ENCODE measurements around the gene SLC39A11.
A peak's percentile ranks its signal among the peaks of the same experiment; 100 is the strongest.
"Not testable (repeated sequence)": the region's sequence is repeated elsewhere in the genome, so short reads cannot be mapped to it uniquely, and the experiment has no call there.

Gene SLC39A11

DNA sequence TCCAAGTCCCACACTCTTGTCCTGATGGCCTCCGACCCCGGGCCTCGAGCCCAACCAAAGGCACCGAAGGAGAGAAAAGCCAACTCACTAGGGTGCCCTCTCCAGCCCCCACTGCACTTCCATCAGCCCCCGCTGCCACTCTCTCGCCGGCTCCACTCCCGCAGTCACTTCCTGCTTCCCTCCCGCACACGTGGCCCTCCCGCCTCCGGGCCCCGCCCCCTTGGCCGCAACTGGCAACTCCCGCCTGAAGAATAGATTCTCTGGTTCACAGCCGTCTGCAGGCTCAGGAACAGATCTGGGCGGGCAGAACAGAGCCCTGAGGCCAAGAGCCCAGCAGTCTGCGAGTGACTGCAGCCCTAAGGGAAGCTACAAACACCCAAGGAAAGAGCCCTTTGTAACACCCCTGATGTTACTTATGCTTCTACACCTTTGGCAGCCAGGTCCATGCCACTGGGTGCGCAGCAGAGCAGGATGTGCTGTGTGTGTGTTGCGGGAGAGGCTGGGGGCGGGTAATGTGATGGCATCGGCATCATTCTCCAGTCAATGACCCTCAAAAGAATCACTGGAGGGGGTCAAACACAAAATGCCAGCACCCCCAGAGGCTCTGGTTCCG lies at the start of gene SLC39A11:
SLC39A11 (minus strand) TSS at position 166 of the 613 bp plus-strand sequence. CDS start 3,924 bp downstream, outside the sequence.
- DNase-seq (ENCODE audit: low read depth) = peak; percentile 78

DNA sequence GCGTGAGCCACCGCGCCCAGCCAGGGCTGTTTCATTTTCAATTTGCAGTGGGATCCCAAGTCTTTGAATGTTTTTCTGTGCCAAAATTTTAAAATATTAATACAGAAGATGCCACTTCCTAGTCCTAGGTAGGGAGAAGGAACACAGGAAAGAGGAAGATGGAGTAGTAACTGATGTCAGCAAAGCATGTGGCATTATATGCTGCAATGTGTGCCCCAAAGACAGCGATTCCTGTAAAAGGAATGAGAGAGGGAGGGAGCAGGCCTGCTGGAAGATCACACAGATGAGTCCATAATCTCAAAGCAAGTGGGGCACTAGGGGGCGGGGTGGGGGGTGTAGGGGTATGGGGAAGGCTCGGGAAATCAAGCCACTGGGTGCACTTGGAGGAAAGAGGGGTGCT lies 48.9 kb upstream of the SLC39A11 start:
- no peak for DNase-seq (ENCODE audit: low read depth)

- no peak for DNase-seq (ENCODE audit: low read depth)
These were observed 48.1 kb upstream of the SLC39A11 start for GRCh38 chr17:73140566-73140965.

DNA sequence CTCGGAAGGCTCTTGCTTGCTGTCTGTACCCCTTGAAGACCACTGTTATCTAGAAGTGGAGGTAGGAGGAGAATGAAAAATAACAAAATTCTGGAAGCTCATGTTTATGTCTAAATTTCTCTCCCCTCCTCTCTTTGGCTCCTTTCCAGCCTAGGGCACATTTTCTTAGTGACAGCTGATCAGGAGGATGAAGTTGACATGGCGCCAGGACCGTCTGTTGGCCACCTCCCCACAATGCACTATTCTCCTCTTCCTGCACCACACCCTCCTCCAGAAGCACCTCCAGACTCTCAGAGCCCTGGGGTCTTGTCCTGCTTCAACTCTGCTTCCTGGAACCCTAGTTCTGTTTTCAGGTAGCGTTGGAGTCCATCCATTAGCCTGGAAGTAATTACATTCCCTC lies 46.8 kb upstream of the SLC39A11 start:
- no peak for DNase-seq (ENCODE audit: low read depth)

DNA sequence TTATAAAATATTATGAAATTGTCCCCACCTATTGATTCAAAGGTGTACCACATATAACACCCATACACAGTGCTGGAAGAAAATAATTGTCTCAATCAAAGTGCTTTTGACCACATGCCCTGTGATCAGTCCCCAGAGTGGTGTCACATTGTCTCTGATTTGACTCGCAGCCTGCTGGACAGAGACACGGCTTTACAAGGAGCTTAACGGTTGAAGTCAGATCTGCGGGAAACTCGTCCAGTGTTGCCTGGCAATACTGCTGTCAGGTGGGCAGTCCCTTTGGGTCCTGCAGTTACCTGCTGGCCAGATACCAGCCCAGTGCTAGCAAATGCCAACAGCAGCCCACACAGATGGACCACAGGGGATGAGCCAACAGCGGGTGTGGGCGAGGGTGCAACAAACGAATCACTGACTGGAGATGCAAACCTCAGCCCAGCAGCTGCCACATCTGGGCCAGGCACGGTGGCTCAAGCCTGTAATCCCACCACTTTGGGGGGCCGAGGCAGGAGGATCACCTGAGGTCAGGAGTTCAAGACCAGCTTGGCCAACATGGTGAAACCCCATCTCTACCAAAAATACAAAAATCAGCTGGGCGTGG lies 46.2 kb upstream of the SLC39A11 start:
- no peak for DNase-seq (ENCODE audit: low read depth)

DNA sequence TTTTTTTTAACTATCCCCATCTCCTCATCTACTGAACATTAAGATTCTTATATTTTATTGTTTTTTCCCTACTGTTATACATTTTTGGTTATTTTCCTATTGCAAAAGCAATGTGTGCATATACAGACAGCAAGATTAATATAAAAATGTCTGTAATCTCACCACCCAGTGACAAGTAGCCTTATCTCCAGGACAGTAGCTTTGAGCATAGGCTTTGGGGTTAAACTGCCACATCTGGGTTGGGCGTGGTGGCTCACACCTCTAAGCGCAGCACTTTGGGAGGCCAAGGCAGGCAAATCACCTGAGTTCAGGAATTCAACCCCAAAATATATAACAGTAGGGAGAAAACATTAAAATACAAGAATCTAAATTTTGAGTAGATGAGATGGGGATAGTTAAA lies 44.9 kb upstream of the SLC39A11 start:
- no peak for DNase-seq (ENCODE audit: low read depth)

DNA sequence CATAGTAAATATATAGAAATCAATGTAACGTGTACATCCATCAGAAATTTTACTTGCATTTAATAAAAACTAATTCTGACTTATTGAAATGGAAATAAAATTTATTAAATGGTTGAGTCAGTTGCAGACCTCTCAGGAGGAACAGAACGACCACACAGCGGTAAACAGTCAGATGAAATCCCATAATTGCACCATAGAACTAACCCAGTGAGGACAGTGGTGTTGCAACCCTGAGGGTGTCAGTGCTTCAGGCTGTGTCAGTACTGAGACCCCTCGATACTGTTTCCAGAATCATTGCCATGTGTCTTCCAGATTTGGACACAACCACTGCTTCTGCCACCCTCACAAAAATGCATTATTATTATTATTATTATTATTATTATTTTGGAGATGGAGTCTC lies 43.3 kb upstream of the SLC39A11 start:
- DNase-seq (ENCODE audit: low read depth) = no peak

DNA sequence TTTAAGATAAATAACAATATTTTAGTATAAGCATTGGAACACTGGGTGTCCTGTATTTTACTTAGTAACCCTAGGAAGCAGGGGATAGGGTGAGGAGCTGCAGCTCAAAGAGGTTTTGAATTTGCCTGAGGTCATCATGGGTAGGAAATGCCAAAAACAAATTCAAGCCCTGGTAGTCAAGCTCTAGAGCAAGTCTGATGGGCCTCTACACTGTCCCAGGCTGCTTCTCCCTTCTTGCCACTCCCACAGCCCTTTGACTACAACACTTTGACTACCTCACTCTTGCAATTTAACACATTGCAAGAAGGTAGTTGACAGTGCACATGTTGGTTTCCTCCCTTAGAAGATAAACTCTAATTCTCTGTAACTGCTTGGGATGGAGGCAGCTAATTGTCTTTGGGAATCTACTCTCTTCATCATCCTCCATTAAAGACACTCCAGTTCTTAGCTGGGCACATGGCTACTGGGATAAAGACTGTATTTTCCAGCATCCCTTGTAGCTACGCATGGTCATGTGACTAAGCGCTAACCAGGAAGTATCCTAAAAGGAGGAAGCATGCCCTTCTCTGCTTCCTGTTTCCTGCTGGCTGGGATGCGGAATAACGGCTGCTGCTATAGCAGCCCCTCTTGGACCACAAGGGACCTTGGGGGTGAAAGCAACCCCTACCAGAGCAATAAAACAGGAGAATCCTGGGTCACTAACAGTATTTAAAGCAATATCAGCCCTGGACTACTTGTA lies 41.6 kb upstream of the SLC39A11 start:
- DNase-seq (ENCODE audit: low read depth) = no peak

DNA sequence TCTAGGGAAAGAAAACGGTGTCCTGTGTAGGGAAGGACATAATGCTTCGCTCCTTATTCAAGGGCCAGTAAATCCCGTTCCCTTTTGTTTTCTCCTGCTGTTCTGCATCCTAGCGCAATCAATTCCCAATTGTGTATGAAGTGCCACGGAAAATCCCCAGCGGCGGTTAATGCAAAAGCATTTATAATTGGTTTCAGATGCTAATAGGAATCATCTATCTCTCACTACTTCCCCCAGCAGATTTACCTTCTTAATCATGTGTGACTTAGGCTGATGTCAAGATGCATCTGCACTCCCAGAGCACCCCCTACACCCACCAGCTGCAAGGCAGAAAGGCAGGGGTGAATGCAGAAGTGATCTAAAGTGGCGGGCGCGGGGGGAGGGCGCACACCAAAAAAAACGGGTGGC lies 39.6 kb upstream of the SLC39A11 start:
- no peak for DNase-seq (ENCODE audit: low read depth)

DNA sequence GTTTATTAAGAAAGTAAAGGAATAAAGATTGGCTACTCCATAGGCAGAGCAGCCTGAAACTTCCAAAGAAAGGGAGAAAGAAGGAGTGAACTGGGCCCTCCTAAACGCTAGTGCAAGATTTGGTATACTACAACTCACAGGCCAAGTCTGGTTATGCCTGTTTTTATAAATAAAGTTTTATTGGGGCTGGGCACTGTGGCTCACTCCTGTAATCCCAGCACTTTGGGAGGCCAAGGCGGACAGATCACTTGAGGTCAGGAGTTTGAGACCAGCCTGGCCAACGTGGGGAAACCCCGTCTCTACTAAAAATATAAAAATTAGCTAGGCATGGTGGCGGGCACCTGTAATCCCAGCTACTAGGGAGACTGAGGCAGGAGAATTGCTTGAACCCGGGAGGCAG lies 39.0 kb upstream of the SLC39A11 start:
- not testable (repeated sequence) for DNase-seq (ENCODE audit: low read depth)

DNA sequence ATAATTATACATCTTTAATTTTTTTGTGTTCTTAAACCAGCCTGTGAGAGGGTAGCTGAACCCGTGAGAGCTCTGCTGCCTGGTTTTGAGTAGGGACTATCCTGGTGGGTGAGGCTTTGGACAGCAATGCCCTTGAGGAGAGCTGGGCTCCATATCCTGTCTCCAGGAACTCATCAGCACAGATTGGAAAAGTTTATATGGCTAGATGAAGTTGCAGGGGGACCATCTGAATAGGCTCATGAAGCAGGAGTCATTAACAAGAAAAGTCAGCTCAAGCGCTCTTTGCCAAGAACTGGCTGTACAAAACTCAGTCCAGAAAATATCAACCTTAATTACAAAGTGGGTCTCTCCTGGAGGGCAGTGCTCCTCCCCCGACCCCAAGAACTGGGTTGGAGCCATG lies 38.5 kb upstream of the SLC39A11 start:
- no peak for DNase-seq (ENCODE audit: low read depth)

GRCh38 chr17:73128496-73128895 lies 36.0 kb upstream of the SLC39A11 start:
- DNase-seq (ENCODE audit: low read depth) = no peak

DNA sequence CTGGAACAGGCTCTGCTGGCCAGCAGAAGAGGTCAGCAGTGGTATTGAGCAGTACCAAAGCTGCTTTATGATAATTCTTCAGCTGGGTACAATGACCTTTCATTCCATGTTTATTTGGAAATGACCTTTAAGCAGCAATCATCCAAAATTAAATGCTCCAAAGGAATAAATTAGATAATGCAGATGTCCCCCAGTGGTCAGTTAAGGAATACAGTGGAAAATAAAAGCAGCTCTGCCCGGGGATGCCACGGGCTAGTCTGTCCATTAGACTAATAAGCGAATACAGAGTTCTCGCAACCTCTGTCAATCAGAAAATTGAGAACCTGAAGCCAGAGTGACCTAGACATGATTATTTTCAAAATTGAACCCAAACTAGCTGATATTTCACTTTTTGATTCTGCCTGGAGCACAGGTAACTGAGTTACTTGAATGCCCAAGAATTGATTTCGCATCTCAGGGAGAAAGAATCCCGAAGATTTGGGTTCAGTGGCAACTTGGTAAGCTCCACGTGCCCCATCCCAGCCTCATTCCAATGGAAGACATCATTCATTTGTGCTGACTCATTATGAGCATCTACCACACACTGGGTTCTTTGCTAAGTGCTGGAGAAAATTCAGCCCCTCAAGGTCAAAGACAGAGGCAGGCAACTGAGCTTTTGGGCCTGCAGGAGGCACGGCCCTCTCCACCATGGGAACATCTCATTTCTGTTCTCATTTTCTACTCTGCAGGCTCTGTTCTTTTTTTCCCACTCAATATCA lies 34.4 kb upstream of the SLC39A11 start:
- no peak for DNase-seq (ENCODE audit: low read depth)

DNA sequence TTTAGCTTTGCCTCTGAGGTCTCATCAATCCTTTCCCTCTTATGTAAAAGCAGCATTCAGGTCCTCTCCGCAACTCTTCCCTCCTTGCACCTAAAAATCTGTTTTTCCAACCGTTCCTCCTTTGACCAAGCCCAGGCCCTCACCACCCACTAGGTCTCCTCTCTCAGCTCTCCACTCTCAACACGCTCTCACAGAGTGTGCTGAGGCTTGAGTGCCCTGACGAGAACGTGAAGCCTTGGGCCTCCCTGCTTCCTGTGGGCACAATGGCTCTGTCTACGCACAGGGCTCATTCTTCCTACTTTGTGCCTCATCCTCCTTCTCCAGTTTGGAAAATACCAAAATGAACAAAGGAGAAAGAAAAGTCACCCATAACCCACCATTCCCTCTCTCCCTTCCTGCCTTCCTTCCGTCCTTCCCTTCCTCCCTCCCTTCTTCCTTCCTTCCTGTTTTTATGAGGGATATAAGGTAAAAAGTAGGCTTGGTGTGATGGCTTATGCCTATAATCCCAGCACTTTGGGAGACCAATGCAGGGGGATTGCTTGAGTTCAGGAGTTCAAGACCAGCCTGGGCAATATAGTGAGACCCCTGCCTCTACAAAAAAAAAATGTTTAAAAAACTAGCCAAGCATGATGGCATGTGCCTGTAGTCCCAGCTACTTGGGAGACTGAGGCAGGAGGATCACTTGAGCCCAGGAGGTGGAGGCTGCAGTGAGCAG lies 31.3 kb upstream of the SLC39A11 start:
- no peak for DNase-seq (ENCODE audit: low read depth)

DNA sequence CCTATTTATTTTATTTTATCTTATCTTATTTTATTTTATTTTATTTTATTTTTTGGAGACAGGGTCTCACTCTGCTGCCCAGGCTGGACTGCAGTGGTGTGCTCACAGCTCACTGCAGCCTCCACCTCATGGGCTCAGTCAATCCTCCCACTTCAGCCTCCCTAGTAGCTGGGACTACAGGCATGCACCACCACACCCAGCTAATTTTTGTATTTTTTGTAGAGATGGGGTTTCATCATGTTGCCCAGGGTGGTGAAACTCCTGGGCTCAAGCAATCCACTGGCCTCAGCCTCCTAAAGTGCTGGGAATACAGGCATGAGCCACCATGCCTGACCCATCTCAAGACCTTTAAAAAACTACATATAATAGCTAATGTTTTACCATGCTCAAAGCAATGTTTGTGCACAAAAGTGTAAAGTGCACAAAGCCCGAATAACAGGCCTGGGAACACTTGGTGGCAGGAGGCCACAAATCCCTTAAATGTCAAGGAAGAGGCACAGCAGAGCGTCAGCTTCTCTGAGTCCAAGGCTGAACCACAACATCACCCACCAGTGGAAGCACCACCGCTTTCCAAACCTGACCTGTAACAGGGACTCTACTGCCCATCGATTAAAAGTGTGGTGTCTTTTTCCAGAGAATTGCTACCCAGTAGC lies 30.6 kb upstream of the SLC39A11 start:
- DNase-seq (ENCODE audit: low read depth) = no peak

- DNase-seq (ENCODE audit: low read depth) = no peak
These were observed 29.0 kb upstream of the SLC39A11 start for GRCh38 chr17:73121506-73121905.

GRCh38 chr17:73119631-73120030 lies 27.1 kb upstream of the SLC39A11 start:
- no peak for DNase-seq (ENCODE audit: low read depth)

DNA sequence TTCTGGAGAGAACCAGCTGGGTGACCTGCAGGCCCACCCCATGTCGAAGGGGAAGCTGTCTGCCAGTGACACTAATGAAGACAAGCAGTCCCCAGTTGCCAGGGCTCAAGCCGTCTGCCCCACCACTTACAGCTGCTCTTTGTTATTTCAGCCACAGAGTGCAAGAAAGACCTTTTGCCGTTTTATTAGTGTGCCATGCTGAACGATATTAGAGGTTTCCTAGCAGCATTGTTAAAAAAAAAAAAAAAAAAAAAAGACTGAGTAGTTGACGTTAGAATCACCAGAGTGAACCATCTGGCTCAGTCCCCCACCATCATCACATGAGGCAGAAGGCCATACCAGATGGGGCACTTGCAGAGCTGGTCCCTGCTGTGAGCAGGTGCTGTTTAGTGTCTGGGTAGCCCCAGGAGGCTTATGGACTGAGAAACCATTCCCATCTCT lies 26.5 kb upstream of the SLC39A11 start:
- no peak for DNase-seq (ENCODE audit: low read depth)

GRCh38 chr17:73118139-73118538 lies 25.7 kb upstream of the SLC39A11 start:
- no peak for DNase-seq (ENCODE audit: low read depth)

- no peak for DNase-seq (ENCODE audit: low read depth)
These were observed 19.8 kb upstream of the SLC39A11 start for GRCh38 chr17:73112246-73112645.

DNA sequence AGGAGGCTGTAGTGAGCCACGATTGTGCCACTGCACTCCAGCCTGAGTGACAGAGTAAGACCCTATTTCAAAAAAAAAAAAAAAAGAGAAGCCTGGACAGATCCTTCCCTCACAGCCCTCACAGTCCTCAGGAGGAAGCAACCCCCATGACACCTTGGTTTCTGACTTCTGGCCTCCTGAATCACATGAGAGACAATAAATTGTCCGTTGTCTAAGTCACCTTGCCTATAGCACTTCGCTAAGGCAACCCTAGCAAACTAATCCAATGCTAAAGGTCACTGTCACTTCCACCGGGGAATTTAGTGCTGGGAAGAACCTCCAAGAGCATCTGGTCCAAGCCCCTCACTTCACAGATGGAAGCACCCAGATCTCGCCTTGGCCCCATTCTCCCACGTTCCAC lies 18.9 kb upstream of the SLC39A11 start:
- DNase-seq (ENCODE audit: low read depth) = no peak
